ENCODE measurements around the gene PPP2R2C. TPM values are rescaled to one million over a fixed set of nuclear protein-coding genes. Genes with fewer than 3 reads are reported as not detected.

PPP2R2C gene
- total and polyA plus RNA-seq, 9 of the 15 experiments (the other 6 are each of a cell fraction or from before 2014, with no cell fraction given): 0.04 to 0.06 TPM; not detected in 7

GRCh38 chr4:6520978-6521377, 48.6 kb upstream of the PPP2R2C start:
- in situ Hi-C loops (cut with MboI): no loop called here
- H3K4me2 ChIP-seq (ENCODE audit: insufficient read depth, low read length): no peak overlapping the region
- no peak for TF ChIP-seq RBFOX2 (IDR thresholded peaks at IDR 0.05; ENCODE audit: low read depth, low read length)
- TF ChIP-seq THRAP3 (IDR thresholded peaks at IDR 0.05; ENCODE audit: borderline replicate concordance): no peak
- no peak for TF ChIP-seq PML (IDR thresholded peaks at IDR 0.05; ENCODE audit: low read length)
- TF ChIP-seq TOE1 (IDR thresholded peaks at IDR 0.05; ENCODE audit: borderline replicate concordance): no peak
- no peak for TF ChIP-seq TOE1 (CRISPR knock-in tag; IDR thresholded peaks at IDR 0.05; ENCODE audit: borderline replicate concordance, low read depth)
- TF ChIP-seq MCM3 (IDR thresholded peaks at IDR 0.05): no peak
- TF ChIP-seq, protein P1, sequence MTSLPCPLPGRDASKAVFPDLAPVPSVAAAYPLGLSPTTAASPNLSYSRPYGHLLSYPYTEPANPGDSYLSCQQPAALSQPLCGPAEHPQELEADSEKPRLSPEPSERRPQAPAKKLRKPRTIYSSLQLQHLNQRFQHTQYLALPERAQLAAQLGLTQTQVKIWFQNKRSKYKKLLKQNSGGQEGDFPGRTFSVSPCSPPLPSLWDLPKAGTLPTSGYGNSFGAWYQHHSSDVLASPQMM (CRISPR knock-in tag; IDR thresholded peaks at IDR 0.05): no peak
- TF ChIP-seq STAG1 (CRISPR knock-in tag; IDR thresholded peaks at IDR 0.05; ENCODE audit: borderline replicate concordance): no peak
- no peak for TF ChIP-seq FOXA3 (CRISPR knock-in tag; conservative IDR thresholded peaks at IDR 0.05 in 1 of 2, IDR thresholded peaks at IDR 0.05 in 1 of 2)
- TF ChIP-seq, protein P2, sequence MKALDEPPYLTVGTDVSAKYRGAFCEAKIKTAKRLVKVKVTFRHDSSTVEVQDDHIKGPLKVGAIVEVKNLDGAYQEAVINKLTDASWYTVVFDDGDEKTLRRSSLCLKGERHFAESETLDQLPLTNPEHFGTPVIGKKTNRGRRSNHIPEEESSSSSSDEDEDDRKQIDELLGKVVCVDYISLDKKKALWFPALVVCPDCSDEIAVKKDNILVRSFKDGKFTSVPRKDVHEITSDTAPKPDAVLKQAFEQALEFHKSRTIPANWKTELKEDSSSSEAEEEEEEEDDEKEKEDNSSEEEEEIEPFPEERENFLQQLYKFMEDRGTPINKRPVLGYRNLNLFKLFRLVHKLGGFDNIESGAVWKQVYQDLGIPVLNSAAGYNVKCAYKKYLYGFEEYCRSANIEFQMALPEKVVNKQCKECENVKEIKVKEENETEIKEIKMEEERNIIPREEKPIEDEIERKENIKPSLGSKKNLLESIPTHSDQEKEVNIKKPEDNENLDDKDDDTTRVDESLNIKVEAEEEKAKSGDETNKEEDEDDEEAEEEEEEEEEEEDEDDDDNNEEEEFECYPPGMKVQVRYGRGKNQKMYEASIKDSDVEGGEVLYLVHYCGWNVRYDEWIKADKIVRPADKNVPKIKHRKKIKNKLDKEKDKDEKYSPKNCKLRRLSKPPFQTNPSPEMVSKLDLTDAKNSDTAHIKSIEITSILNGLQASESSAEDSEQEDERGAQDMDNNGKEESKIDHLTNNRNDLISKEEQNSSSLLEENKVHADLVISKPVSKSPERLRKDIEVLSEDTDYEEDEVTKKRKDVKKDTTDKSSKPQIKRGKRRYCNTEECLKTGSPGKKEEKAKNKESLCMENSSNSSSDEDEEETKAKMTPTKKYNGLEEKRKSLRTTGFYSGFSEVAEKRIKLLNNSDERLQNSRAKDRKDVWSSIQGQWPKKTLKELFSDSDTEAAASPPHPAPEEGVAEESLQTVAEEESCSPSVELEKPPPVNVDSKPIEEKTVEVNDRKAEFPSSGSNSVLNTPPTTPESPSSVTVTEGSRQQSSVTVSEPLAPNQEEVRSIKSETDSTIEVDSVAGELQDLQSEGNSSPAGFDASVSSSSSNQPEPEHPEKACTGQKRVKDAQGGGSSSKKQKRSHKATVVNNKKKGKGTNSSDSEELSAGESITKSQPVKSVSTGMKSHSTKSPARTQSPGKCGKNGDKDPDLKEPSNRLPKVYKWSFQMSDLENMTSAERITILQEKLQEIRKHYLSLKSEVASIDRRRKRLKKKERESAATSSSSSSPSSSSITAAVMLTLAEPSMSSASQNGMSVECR (CRISPR knock-in tag; IDR thresholded peaks at IDR 0.05): no peak
- TF ChIP-seq TCF3 (CRISPR knock-in tag; IDR thresholded peaks at IDR 0.05): no peak
- TF ChIP-seq ZNF717 (CRISPR knock-in tag; IDR thresholded peaks at IDR 0.05): no peak
- TF ChIP-seq RBBP5 (IDR thresholded peaks at IDR 0.05; ENCODE audit: borderline replicate concordance, insufficient read depth, low read length, poor library complexity, severe bottlenecking): no peak

More at GRCh38 chr4:6520978-6521377, 48.6 kb upstream of the PPP2R2C start:
- no peaks in the 10 kb centered on the region for H3K79me2 ChIP-seq (ENCODE audit: control insufficient read depth, insufficient read depth, low read length)
- DNase-seq (ENCODE audit: extremely low read depth in 1 of 4, low spot score in 3 of 4): no peak
- no peak overlapping the region for H2AFZ ChIP-seq (ENCODE audit: low read depth, low read length)
- no peaks in the 10 kb centered on the region for H3K9me3 ChIP-seq (replicated peaks; ENCODE audit: control insufficient read depth, insufficient read depth, low read depth, low read length)
- BruUV-seq (replicated peaks): no TSS peak
- H3K27ac ChIP-seq (ENCODE audit: extremely low read depth, low read depth, low read length): no peak overlapping the region
- H3K9ac ChIP-seq (ENCODE audit: insufficient read depth in 1 of 2, low read depth in 2 of 2, low read length in 2 of 2): no peak overlapping the region
- H3K9me1 ChIP-seq (ENCODE audit: control insufficient read depth, insufficient read depth, low read length): no peaks in the 10 kb centered on the region
- no peak overlapping the region for H3K4me3 ChIP-seq
- WGBS (ENCODE audit: insufficient coverage, low coverage, missing lambda C conversion rate): under 1% methylated on average over 6 of the region's 6 CpGs
- no peak for ATAC-seq
- H4K20me1 ChIP-seq (replicated peaks; ENCODE audit: control insufficient read depth, insufficient read depth, low read length): peaks cover 10% of the 10 kb centered on the region; the same call in 1 of the 2 replicates
- no peaks in the 10 kb centered on the region for H3K36me3 ChIP-seq (ENCODE audit: control insufficient read depth, insufficient read depth, low read length)
- intact Hi-C loops (cut with micrococcal nuclease): no loop called here
- H3K27me3 ChIP-seq (ENCODE audit: control insufficient read depth in 2 of 2, insufficient read depth in 2 of 2, low read length in 2 of 2): peaks cover 6 to 54% of the 10 kb centered on the region in 2 experiments; a peak in 4 of 5 replicates
- H3K4me1 ChIP-seq (replicated peaks in 1 of 2; ENCODE audit: control insufficient read depth in 2 of 2, insufficient read depth in 2 of 2, low read length in 2 of 2): no peaks in the 10 kb centered on the region
- POLR2A ChIA-PET: interaction anchor here (0.8 kb wide), 1 partner anchor 11 kb away, joined by 3 read pairs; no protein-coding TSS in a partner anchor
- CTCF ChIA-PET (ENCODE audit: low intra/inter-chr PET ratio): no interaction called here
- FAIRE-seq: no peak
